HL-60 (cell line): ENCODE measurements around the gene FPGT.

Experiments used
- CTCF ChIP-seq: IDR thresholded peaks from one replicate; pipeline ENCODE4 v1.5.1; 2011; ENCODE audit warnings: low read length, control low read depth, inconsistent platforms; ENCODE audit not compliant: insufficient read depth
- POLR2AphosphoS5 ChIP-seq: IDR thresholded peaks from 2 replicates; pipeline ENCODE4 v1.6.1; 2012; ENCODE audit warnings: low read depth

DNA sequence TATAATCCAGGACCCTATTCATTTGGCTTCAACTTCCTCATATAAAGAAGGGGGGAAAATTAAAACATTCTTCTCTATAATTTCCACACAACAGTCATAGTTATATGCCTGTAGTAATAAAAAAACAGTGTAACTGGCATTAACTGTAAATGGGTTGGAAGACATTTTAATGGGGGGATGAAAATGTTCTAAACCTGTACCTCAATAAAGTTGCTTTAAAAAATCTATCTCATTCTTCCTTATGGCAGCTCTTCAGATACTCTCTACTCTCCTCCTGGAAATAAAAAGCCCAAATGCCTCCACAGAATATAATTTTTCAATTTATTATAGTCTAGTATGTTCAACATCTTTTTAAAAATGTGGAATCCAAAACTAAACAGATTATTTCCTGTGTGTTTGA is 2.7 kb upstream of the FPGT start:
- TF ChIP-seq POLR2AphosphoS5 = no peak
- no peak for TF ChIP-seq CTCF
